Measurements from ENCODE around the gene NCBP3. TPM values are rescaled to one million over a fixed set of nuclear protein-coding genes. Genes with fewer than 3 reads are reported as not detected.
"Not testable (repeated sequence)": the region's sequence is repeated elsewhere in the genome, so short reads cannot be mapped to it uniquely, and the experiment has no call there.

NCBP3 gene
- total RNA-seq, 1 donor from 2014 or later: 14.9 TPM

DNA sequence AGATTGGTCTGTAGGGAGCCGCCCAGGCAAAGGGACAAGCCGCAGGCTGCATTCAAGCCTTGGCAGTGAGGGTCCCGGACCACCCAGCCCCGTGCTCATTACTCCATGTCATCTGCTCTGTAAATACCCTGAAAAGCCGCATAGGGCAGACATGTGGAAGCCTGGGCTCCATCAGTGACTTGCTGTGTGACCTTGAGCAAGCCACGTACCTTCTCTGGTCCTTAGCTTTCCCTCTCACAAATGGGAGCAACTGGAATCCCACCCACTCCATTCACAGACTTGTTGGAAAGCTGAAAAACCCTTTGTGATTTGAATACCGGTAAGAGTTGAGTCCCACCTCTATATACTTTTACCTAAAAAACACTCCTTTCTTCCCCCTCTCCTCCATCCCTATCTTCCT is 34.9 kb upstream of the NCBP3 start:
- ATAC-seq: no peak

GRCh38 chr17:3879591-3880417 is 33.8 kb upstream of the NCBP3 start:
- ATAC-seq: no peak

DNA sequence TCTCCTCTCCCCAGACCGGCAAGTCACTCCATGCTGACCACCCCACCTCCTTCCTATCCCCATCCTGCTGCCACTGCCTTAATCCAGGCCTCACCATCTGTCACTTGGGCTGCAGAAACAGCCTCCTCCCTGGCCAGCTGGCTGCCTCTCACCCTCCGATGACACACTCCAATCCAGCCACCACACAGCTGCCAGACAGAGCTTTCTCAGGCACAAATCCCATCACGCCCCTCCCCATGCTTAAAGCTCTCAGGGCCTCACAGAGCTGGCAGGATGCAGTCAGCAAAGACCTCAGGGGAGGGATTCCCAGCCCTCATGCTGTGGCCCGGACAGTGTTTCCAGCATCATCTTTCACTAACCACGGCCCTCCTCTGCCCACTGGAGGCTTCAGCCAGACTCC is 33.1 kb upstream of the NCBP3 start:
- ATAC-seq: no peak

DNA sequence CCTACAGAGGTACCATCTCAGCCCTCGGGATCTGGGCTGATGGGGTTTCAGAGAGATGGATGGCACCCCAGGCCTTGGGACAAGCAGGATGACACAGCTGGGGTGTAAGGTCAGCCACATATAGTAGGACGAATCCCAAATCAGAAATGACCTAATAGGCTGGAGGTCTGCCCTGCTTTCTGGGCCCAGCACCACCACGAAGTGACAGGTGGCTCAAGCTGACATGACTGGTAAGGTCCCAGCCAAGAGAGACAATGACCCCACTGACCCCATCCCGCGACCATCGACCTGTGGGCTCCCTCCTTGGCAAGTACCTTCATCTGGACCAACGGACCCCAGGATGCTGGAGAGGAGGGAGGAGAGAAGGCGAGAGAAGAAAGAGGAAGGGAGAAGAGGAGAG is 31.2 kb upstream of the NCBP3 start:
- no peak for ATAC-seq

- ATAC-seq: no peak
Observed at GRCh38 chr17:3875317-3875716, 29.3 kb upstream of the NCBP3 start.

DNA sequence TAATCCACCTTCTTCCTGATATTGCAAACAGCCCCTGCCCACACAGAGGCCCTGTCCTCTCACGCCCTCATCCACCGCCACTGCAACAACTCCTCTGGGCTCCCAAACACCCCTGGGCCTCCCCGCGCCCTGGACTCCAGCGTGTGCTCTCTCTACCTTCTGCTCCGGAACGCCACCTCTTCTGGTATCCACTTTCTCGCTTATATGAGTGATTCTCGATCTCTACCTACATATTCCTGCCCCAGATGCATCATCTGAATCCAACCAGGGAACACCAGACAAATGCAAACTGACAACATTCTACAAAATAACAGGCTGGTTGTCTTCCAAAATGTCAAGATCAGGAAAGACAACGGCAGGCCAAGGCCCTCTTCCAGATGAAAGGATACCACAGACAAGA is 27.8 kb upstream of the NCBP3 start:
- ATAC-seq: no peak

GRCh38 chr17:3870871-3871306 is 24.8 kb upstream of the NCBP3 start:
- ATAC-seq: peak; percentile 53

DNA sequence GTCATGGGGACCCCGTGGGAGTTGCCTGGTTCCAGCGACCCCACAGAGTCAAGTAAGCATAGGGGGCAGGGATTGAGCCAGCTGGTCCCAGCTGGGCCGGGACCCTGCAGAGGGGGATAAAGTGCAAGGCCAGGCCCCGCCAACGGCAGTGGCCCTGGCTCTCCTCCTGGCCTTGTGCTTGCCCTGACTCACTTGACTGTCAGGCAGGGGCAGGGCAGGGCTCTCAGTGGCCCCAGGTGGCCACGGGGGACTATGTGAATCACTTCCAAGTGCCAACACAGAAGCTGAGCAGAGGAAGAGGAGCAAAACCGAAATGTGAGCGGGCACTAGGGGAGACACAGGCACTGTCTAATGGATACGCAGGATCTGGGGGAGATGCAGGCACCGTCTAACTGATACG is 21.6 kb upstream of the NCBP3 start:
- ATAC-seq: no peak

DNA sequence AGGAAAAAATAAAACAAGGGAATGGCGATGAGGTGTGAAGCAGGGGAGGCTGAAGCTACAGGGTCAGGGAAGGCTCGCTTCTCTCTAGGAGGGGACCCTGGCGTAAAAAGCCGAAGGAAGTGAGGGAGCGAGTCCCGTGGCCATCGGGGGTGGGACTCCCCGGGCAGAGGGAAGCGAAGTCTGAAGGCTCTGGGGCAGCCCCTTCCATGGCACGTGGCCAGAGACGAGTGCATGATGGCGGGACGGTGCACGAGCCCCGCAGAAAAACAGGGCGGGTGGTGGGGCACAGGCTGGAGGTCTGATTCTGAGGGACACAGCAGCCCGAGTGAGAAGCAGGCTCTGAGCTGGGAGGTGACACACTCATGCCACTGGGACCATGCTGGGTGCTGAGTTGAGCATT is 21.1 kb upstream of the NCBP3 start:
- no peak for ATAC-seq

- ATAC-seq: no peak
Observed at GRCh38 chr17:3866276-3866675, 20.2 kb upstream of the NCBP3 start.

- ATAC-seq: no peak
Observed at GRCh38 chr17:3865176-3865575, 19.1 kb upstream of the NCBP3 start.

GRCh38 chr17:3864534-3864933 is 18.5 kb upstream of the NCBP3 start:
- no peak for ATAC-seq

GRCh38 chr17:3861761-3862681 is 16.0 kb upstream of the NCBP3 start:
- ATAC-seq: no peak

DNA sequence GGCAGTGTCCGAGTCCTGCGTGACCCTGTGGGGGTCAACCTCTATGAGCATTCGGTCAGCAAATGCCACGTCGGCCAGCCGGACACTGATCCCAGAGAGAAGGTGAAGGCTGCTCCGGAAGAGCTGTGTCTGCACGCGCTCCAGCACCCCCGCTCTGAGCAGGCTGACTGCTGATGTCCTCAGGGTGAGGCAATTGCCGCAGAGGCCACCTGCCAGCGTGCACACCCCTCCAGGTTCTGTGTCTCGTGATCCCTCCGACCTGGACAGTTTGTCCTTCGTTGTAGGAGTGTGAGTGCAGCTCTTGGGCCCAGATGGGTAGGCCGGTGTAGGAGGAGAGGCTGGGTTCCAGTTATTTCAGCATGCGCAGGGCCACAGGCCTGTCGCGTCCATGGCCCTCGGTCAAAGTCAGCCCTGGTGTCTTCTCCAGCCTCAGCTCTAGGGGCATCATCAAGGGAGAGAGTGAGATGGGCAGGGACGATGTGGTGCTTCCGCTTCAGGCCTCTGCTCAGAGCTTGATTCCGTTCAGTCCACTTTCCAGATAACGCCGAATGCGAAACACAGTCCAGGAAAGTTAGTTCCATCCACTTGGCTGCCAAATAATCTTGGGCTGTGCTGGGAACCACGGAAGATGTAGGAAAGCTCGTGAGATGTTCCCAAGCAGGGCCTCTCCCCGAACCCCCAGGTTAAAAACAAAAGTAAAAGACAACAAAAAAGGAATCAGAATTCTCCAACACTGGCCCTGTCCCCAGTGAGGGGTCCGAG is 15.1 kb upstream of the NCBP3 start:
- ATAC-seq: no peak

DNA sequence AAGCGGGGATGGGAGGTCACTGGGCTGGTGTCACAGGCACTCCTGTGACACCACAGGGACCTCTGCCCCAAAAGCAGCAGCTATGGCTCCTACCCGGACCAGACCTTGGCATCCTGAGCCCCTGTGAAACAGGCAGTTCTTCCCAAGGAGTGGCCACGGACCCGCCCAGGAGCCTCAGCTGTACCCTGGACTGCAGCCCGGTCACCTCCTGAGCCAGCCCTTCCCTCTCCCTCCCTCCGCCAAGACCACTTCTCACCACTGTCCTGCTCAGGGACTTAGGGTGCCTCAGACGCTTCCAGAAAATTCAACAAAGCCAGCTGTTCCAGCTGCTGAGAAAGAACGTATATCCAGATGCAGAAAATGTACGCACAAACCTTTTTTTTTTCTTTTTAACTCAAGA is 13.9 kb upstream of the NCBP3 start:
- no peak for ATAC-seq

- peak; percentile 29 for ATAC-seq
Observed at GRCh38 chr17:3857261-3858105, 11.4 kb upstream of the NCBP3 start.

- not testable (repeated sequence) for ATAC-seq
Observed at GRCh38 chr17:3854204-3854603, 8.2 kb upstream of the NCBP3 start.

GRCh38 chr17:3852561-3852960 is 6.5 kb upstream of the NCBP3 start:
- no peak for ATAC-seq

DNA sequence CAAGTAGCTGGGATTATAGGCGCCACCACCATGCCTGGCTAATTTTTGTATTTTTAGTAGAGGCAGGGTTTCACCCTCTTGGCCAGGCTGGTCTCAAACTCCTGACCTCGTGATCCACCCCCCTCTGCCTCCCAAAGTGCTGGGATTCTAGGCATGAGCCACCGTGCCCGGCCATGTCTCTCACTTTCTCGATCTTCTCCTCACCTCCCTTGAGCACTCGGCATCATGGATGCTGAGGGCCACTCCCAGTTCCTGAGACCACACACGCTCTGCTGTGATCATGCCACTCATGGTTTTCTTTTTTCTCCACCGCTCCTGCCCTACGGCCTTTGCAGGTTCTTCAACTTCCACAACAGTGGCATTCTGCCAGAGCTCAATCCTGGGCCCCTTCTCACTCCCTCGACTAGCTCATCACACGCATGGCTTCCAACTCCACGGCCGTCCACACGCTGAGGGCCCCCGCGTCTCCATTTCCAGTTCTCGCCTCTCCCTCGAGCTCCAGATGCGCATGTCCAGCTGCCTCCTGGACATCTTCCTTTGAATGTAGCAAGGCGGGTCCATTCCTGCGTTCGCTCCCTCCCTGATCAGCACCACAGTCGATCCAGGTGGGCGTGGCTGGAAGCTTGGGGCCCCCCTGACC is 5.5 kb upstream of the NCBP3 start:
- ATAC-seq: no peak

DNA sequence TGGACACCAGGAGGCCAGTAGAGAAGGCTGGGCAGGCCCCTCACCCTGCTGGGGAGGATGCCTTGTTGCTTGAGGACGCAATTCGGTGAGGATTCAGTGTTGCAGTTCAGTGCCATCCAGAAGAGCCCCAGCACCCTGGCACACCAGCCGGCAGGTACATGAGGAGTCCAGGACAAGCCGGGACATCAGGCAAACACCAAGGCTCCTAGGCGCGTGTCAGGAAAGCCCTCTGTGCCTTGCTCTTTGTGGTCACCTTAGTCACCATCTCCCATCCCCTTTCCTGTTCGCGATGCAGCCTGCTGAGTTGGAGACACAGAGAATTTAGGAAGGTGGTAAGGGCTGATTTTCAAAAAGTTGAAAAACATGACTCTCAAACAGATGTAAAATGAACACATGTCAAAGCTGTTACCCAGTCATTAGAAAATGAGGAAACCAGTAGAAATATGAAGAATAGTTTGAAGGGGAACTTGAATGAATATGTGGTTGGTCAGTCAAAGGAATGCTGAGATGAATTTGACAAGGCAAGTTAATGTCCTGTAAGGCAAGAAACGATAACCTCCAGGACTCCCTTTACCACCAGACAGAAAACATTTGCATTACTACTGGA is 2.3 kb upstream of the NCBP3 start:
- ATAC-seq: no peak

DNA sequence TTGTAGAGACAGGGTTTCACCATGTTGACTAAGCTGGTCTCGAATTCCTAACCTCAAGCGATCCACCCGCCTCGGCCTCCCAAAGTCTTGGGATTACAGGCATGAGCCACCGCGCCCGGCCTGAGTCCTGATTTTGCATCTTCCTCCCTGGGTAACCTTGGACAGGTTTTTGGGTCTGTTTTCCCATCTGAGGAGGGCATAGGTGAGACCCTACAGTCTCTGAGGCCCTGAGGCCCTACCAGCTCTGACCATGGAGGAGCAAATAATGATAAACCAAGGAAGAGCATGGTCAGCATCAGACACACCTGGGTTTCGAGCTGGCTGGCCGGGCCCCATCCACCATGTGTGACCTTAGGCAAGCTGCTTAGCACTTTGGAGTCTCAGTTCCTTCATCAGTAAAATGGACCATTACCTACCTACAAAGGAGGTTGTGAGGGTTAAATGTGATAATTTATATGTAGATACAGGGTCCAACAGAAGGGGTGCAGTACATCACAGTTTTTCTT is 1.2 kb upstream of the NCBP3 start:
- ATAC-seq: no peak
